SK-N-SH (cell line): ENCODE results near the gene PTPRJ. TPM values are rescaled to one million over a fixed set of nuclear protein-coding genes. Genes with fewer than 3 reads are reported as not detected.

ENCODE experiments used
- CTCF ChIA-PET: fragments of 300-600, 350-600 bp; formaldehyde crosslinking; extraction: SDS; loops from one replicate; lab custom pipeline; 2021; lab: Yijun Ruan, JAX
- POLR2A ChIA-PET: fragments of 350-600 bp; sonication (Branson Sonifier 250); formaldehyde crosslinking; extraction: SDS; loops from one replicate; lab custom pipeline; 2020; ENCODE audit warnings: antibody characterized with exemption, inconsistent platforms; lab: Yijun Ruan, JAX
- DNase-seq: peaks from one replicate; pipeline ENCODE4 v3.0.0; 2012
- H2AFZ ChIP-seq: fragments of 200-600 bp; sonication (generic); 2 replicates; pipeline ENCODE4 v1.8.1; 2016; ENCODE audit warnings: antibody characterized with exemption, mild to moderate bottlenecking, low read depth
- H3F3A ChIP-seq: fragments of 200-600 bp; sonication (generic); replicated peaks from 2 replicates; pipeline ENCODE3; 2016; ENCODE audit warnings: antibody characterized with exemption, mild to moderate bottlenecking; ENCODE audit not compliant: insufficient read depth
- H3K27ac ChIP-seq, 2 experiments: fragments of 200-500 bp in 1 of 2; fragments of 200-600 bp in 1 of 2; sonication (Bioruptor generic) in 1 of 2; sonication (generic), shearing (Covaris generic) in 1 of 2; 2 replicates each; pipeline versions ENCODE4 v1.5.1 to v1.6.1; 2014 to 2016; ENCODE audit warnings: low read depth in 2 of 2, inconsistent platforms in 1 of 2, low read length in 1 of 2, mild to moderate bottlenecking in 1 of 2, mixed read lengths in 1 of 2
- H3K27me3 ChIP-seq: fragments of 200-600 bp; sonication (generic), shearing (Covaris generic); 2 replicates; pipeline ENCODE4 v1.6.1; 2016; ENCODE audit warnings: mixed run types; ENCODE audit not compliant: insufficient read depth
- H3K36me3 ChIP-seq, 2 experiments: fragments of 200-500 bp in 1 of 2; fragments of 200-600 bp in 1 of 2; sonication (Bioruptor generic) in 1 of 2; sonication (generic) in 1 of 2; replicated peaks in 1 of 2; 2 replicates each; pipeline versions ENCODE3 to v1.5.1; 2014 to 2016; ENCODE audit warnings: low read length in 1 of 2, mild to moderate bottlenecking in 1 of 2; ENCODE audit not compliant: insufficient read depth in 2 of 2, control insufficient read depth in 1 of 2
- H3K4me1 ChIP-seq, 2 experiments: fragments of 200-500 bp in 1 of 2; fragments of 200-600 bp in 1 of 2; sonication (Bioruptor generic) in 1 of 2; sonication (generic), shearing (Covaris generic) in 1 of 2; 2 replicates each; pipeline versions ENCODE4 v1.5.1 to v1.6.1; 2014 to 2016; ENCODE audit warnings: low read depth in 1 of 2, low read length in 1 of 2, mixed run types in 1 of 2; ENCODE audit not compliant: insufficient read depth in 2 of 2, control insufficient read depth in 1 of 2
- H3K4me2 ChIP-seq: fragments of 200-600 bp; sonication (generic), shearing (Covaris generic); 2 replicates; pipeline ENCODE4 v1.6.1; 2017; ENCODE audit warnings: mixed run types
- H3K4me3 ChIP-seq, 2 experiments: fragments of 200-500 bp in 1 of 2; fragments of 200-600 bp in 1 of 2; sonication (Bioruptor generic) in 1 of 2; sonication (generic), shearing (Covaris generic) in 1 of 2; 2 replicates each; pipeline versions ENCODE4 v1.5.1 to v1.8.1; 2014 to 2016; ENCODE audit warnings: low read depth in 2 of 2, inconsistent platforms in 1 of 2, low read length in 1 of 2, mild to moderate bottlenecking in 1 of 2, mixed read lengths in 1 of 2, moderate library complexity in 1 of 2
- H3K79me2 ChIP-seq: fragments of 200-600 bp; sonication (generic); 2 replicates; pipeline ENCODE4 v1.8.1; 2017; ENCODE audit warnings: mild to moderate bottlenecking; ENCODE audit not compliant: insufficient read depth
- H3K9ac ChIP-seq: fragments of 200-600 bp; sonication (generic); 2 replicates; pipeline ENCODE4 v1.6.1; 2017; ENCODE audit warnings: mixed run types
- H3K9me2 ChIP-seq: fragments of 200-600 bp; sonication (generic); 2 replicates; pipeline ENCODE4 v1.6.1; 2017; ENCODE audit warnings: mixed run types
- H3K9me3 ChIP-seq: fragments of 200-600 bp; sonication (generic); 2 replicates; pipeline ENCODE4 v1.6.1; 2017; ENCODE audit warnings: mixed run types, mild to moderate bottlenecking, moderate library complexity
- H4K20me1 ChIP-seq: fragments of 200-600 bp; sonication (generic); 2 replicates; pipeline ENCODE4 v1.6.1; 2017; ENCODE audit warnings: mild to moderate bottlenecking, mixed run types; ENCODE audit not compliant: insufficient read depth
- CTCF ChIP-seq: fragments of 200-600 bp; sonication (generic); IDR thresholded peaks from 2 replicates; pipeline ENCODE4 v1.6.1; 2017; ENCODE audit warnings: antibody characterized with exemption, mild to moderate bottlenecking, moderate library complexity
- ELF1 ChIP-seq: IDR thresholded peaks from 2 replicates; pipeline ENCODE4 v1.4.0; 2012
- MAX ChIP-seq: IDR thresholded peaks from 2 replicates; pipeline ENCODE4 v1.4.0; 2012; ENCODE audit warnings: low read depth
- MEF2A ChIP-seq: IDR thresholded peaks from 2 replicates; pipeline ENCODE4 v1.4.0; 2012; ENCODE audit warnings: low read depth, borderline replicate concordance
- PBX3 ChIP-seq: IDR thresholded peaks from 2 replicates; pipeline ENCODE4; 2012
- POLR2AphosphoS5 ChIP-seq: IDR thresholded peaks from 2 replicates; pipeline ENCODE4 v1.6.1; 2012; ENCODE audit warnings: low read depth, low read length
- RAD21 ChIP-seq: IDR thresholded peaks from 2 replicates; pipeline ENCODE4 v1.6.1; 2012; ENCODE audit warnings: mild to moderate bottlenecking, low read length
- REST ChIP-seq: IDR thresholded peaks from 2 replicates; pipeline ENCODE4 v1.6.1; 2012; ENCODE audit warnings: mild to moderate bottlenecking, low read depth, low read length, moderate library complexity
- RFX5 ChIP-seq: IDR thresholded peaks from 2 replicates; pipeline ENCODE4 v1.6.1; 2012; ENCODE audit warnings: mild to moderate bottlenecking, improper control_type of control experiment, low read length
- RXRA ChIP-seq: IDR thresholded peaks from 2 replicates; pipeline ENCODE4 v1.4.0; 2012; ENCODE audit warnings: low read depth, mild to moderate bottlenecking, borderline replicate concordance
- SMC3 ChIP-seq: IDR thresholded peaks from 2 replicates; pipeline ENCODE4 v1.6.1; 2012; ENCODE audit warnings: low read depth, low read length, improper control_type of control experiment
- TAF1 ChIP-seq: IDR thresholded peaks from 2 replicates; pipeline ENCODE4 v1.6.1; 2012; ENCODE audit warnings: low read depth, mild to moderate bottlenecking, low read length, moderate library complexity, borderline replicate concordance
- TCF12 ChIP-seq: IDR thresholded peaks from 2 replicates; pipeline ENCODE4 v1.4.0; 2012
- USF1 ChIP-seq: IDR thresholded peaks from 2 replicates; pipeline ENCODE4 v1.4.0; 2012; ENCODE audit warnings: low read depth, borderline replicate concordance
- WGBS: methylation state at CpG from one replicate; pipeline ENCODE4 v1.1.6; 2017; ENCODE audit warnings: low lambda C conversion rate; 5-methylcytosine and 5-hydroxymethylcytosine counted together
- polyA plus RNA-seq, 3 experiments: library from polyadenylated mRNA; depleted of rRNA; stranded (reverse); fragments of >200 nt; gene quantifications; 2 replicates each; pipeline ENCODE4 v1.2.3, GENCODE V29; 2012

Gene PTPRJ
- polyA plus RNA-seq, 1 of the 3 experiments (the other 2 are of a cell fraction) = 4.5 TPM

GRCh38 chr11:48105096-48105990, 125.0 kb downstream of the PTPRJ start:
- POLR2A ChIA-PET = no interaction called here
- 97% methylated on average over 10 of the region's 10 CpGs for WGBS
- Histone ChIP-seq H3K4me3 (no peak overlapping the region), H3F3A (peaks cover 9% of the 10 kb centered on the region), H3K9ac (no peak overlapping the region), H3K79me2 (peaks cover 63% of the 10 kb centered on the region; the same call in 1 of the 2 replicates), H3K36me3 (no peaks in the 10 kb centered on the region), H4K20me1 (no peaks in the 10 kb centered on the region), H3K27ac (no peak overlapping the region; a peak in 1 of 4 replicates), H3K9me3 (no peaks in the 10 kb centered on the region), H3K9me2 (no peaks in the 10 kb centered on the region)
- CTCF ChIA-PET = interaction anchor here (1.1 to 13.3 kb wide), 2 partner anchors 10 to 170 kb away, joined by 4 to 262 read pairs; no protein-coding TSS in a partner anchor
- no peak for DNase-seq
- TF ChIP-seq MEF2A (no peak), POLR2AphosphoS5 (no peak), PBX3 (no peak), REST (no peak), RFX5 (no peak), MAX (no peak), RAD21 (no peak), USF1 (no peak), TCF12 (no peak), CTCF (no peak), TAF1 (no peak), ELF1 (no peak), SMC3 (no peak), RXRA (no peak)
- TF ChIP-seq, all 33 proteins: peak for 0
- Histone ChIP-seq H3K4me1 (peaks cover 8 to 27% of the 10 kb centered on the region in 2 experiments; a peak in 3 of 4 replicates), H2AFZ (no peak overlapping the region), H3K4me2 (no peak overlapping the region), H3K27me3 (no peaks in the 10 kb centered on the region)
